Hindlimb muscle (tissue), 1 donor: Measurements from ENCODE around the gene ZBTB20. TPM values are rescaled to one million over a fixed set of nuclear protein-coding genes. Genes with fewer than 3 reads are reported as not detected.
"Not testable (repeated sequence)": the region's sequence is repeated elsewhere in the genome, so short reads cannot be mapped to it uniquely, and the experiment has no call there.

ENCODE experiments used
- DNase-seq: peaks from one replicate; pipeline ENCODE4 v3.0.0-alpha.2; 2013
- polyA plus RNA-seq: library from polyadenylated mRNA; unstranded; fragments of 120-200 nt; gene quantifications from one replicate; pipeline ENCODE4 v1.2.1, GENCODE V29; 2013; ENCODE audit not compliant: insufficient read length

The ZBTB20 gene
- polyA plus RNA-seq, result 5.1 TPM

DNA sequence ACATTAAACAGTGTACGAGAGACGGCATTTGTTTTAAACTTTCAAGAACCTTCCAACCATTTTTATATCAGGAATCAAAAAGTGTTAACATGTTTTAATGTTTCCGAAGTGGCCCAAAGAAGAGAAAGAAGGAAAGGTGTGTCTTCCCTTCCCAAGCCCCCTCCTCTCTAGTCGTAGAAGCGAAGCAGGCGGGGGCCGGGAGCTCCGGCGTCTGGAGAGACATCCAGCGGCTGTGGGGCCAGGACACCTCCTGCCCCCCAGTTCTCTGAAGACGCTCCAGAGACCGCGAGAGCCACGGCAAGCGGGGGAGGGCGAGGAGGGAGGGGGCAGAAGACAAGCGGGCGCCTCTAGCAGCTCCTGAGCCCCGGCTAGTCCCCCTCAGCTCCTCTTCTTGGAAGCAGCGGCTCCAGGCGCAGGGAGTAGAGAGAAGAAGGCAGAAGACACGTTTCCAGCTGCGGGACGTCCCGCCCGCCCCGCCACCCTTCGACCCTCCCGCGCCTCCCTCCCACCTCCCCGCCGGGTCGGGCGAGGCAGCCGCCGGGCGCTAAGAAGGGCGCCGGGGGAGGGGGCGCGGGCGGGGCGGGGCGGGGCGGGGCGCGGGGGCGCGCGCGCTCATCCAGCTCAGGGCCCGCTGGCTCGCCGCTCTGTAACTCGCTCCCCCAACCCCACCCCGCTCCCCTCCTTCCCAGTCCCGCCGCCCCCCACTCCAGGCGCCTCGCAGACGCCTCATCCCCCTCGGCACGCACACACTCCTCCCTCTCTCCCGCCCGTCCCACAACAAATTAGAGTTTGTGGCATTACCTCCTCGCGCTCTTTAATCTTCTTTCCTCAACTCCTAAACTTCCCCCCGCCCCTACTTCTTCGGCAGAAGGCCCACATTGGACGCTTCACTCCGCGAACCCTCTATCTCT lies at the start of gene ZBTB20:
ZBTB20 (minus strand) TSS at position 871 of the 911 bp plus-strand sequence.
- DNase-seq, result peak; percentile 78

- DNase-seq, result no peak
These were observed 47.4 kb upstream of the ZBTB20 start for GRCh38 chr3:115194476-115194875.

- no peak for DNase-seq
These were observed 43.7 kb upstream of the ZBTB20 start for GRCh38 chr3:115190747-115191146.

DNA sequence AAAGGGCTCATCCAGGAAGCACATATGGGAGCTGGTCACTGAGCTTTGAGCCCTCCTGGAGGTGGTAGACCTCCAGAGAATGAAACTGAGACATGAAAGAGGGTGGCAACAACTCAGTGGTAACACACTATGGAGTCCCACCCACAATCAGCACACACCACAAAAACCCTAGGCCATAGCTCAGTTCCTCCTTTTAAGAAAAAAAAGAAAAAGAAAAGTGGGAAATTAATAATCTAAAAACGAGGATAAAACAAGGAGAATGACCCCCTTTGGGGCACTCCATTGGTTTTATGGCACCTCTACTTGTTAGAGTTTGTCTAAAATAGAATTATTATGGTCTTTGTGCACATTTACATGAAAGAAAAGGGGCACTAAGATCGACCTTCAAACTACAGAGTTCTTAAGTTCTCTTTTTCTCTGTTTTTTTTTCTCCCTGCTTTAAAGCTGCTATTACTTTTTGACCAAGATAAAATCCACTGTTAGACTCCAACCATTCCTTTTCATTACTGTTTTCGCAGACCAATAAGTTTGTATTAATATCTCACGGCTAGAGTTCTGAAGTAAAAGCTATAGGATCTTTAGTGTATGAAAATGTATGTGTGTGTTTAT lies 40.2 kb upstream of the ZBTB20 start:
- no peak for DNase-seq

DNA sequence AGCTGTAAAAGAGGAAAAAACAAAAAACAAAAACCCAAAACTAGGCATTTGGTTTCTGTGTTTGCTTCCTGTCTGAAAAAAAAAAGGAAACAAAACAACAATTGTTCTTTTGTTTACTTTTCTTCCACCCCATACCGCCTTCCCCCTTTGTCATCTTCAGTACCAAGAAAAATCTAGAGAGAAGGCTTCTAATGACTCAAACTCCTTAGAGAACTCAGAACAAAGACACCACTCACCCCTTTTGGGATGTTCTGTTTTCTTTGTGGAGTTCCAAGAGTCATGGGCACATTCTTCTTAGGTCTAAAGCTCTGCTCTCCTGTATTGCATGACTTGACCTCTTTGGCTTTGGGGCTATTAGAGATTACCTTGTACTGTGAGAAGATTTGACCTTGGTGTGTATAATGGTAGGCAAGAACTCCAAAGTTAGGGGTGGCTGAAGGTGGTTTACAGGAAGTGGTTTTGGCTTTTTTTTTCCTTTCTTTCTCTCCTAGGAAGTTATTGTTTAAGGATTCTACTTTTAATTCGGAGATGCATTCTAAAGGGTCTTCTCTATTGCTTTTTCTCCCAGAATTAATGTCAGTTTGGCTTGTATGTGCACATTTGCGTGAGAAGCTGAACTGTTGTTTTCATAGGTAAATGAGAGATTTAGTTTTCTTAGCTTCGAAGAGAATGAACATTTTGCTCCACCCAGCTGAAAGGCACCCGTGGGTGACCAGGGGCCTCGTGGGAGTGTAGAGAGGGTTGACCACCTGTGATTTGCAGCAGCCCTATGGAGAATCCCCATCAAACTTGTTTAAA lies 39.5 kb upstream of the ZBTB20 start:
- no peak for DNase-seq

GRCh38 chr3:115184859-115185572 lies 37.9 kb upstream of the ZBTB20 start:
- DNase-seq, result not testable (repeated sequence)

GRCh38 chr3:115178930-115179329 lies 31.8 kb upstream of the ZBTB20 start:
- DNase-seq, result not testable (repeated sequence)

- DNase-seq, result no peak
These were observed 22.7 kb upstream of the ZBTB20 start for GRCh38 chr3:115169808-115170207.

DNA sequence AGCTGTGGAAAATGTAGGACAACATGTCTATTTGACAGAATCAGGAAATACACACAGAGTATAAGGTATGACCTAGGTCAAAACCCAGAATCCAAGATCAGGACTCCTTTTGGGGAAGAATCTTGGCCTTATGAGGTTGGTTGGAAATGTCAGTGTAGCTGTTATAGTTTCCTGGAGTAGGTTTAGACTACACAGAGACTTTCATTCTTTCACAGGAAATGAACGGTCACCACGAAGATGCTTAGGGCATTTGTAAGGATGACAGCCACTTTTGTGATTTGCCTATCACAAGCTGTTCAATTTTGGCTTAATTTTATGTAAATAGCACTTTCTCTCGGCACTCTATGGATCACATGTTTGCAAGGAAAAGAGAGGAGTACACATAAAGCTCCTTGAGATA lies 18.6 kb upstream of the ZBTB20 start:
- no peak for DNase-seq

GRCh38 chr3:115165266-115165665 lies 18.2 kb upstream of the ZBTB20 start:
- DNase-seq, result no peak

GRCh38 chr3:115164374-115165221 lies 17.5 kb upstream of the ZBTB20 start:
- no peak for DNase-seq

- no peak for DNase-seq
These were observed 15.7 kb upstream of the ZBTB20 start for GRCh38 chr3:115162759-115163158.

GRCh38 chr3:115161866-115162265 lies 14.8 kb upstream of the ZBTB20 start:
- no peak for DNase-seq

GRCh38 chr3:115161168-115161834 lies 14.2 kb upstream of the ZBTB20 start:
- no peak for DNase-seq

DNA sequence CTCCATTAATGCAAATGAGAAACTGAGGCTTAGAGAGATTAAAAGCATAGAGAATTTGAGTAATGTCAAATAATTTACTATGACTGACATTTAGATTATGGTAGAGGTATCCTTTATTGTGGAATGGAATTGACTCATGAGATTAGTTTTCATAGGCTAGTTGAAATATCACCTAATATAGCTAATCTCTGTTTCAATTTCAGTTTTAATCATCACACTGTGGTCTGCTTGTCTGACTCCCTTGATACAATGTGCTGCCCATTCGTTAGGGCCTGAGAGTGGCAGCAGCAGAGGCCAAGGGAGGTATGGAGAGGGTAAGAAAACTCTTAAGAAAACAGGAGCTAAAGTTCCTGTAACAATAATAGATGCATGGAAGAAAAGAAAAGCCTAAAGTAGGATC lies 13.2 kb upstream of the ZBTB20 start:
- no peak for DNase-seq

- no peak for DNase-seq
These were observed 9.1 kb upstream of the ZBTB20 start for GRCh38 chr3:115156046-115156654.

GRCh38 chr3:115154611-115155010 lies 7.5 kb upstream of the ZBTB20 start:
- DNase-seq, result no peak

GRCh38 chr3:115151921-115152320 lies 4.8 kb upstream of the ZBTB20 start:
- DNase-seq, result no peak

DNA sequence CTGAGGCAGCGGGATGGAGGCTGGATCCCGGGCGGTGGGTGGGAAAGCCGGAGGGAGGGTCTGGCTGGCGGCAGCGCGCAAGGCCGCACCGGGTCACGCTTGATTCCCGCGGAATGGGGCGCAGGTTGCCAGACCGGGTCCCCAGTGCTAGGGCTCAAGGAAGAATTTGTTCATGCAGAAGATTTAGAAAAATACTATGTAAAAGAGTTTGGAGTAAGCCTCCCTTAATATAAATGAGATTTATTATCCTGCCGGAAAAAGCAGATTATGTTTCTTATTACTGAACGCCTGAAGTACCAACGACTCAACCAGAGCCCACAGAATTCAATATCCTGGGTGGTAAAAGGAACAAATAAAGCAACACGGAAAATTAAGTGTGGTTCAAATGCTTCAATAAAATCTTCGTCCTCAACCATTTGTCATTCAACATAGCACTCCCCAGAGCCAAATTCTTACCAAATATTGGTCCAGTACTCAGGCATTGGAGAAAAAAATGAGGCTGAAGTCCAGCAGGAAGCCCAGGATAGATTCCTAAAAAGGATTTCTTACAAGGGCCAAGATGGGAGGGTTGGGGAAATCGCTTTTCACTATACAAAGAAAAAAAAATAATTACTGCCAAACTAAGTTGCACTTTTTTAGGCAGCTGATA lies 1.2 kb upstream of the ZBTB20 start:
- peak; percentile 10 for DNase-seq
